Gastrocnemius medialis (tissue), 4 donors: ENCODE results near the gene CCDC174. TPM values are rescaled to one million over a fixed set of nuclear protein-coding genes. Genes with fewer than 3 reads are reported as not detected.
"Not testable (repeated sequence)": the region's sequence is repeated elsewhere in the genome, so short reads cannot be mapped to it uniquely, and the experiment has no call there.

Experiments used
- ATAC-seq, 2 donors: fragments of 150-250 bp; one replicate each; pipeline ENCODE4 v1.9.1; 2016
- DNase-seq, 2 donors: peaks; one replicate each; pipeline ENCODE4 v3.0.0-alpha.2; 2019
- H3K27ac ChIP-seq, 4 donors: fragments of 200-600 bp; sonication (generic); 1 replicate in 1 of 4; 2 replicates in 3 of 4; pipeline ENCODE4 v1.5.1; 2016 to 2018; ENCODE audit warnings: mild to moderate bottlenecking in 2 of 4, moderate library complexity in 1 of 4
- H3K27me3 ChIP-seq, 3 donors: fragments of 200-600 bp; sonication (generic) in 2 of 3; 1 replicate in 1 of 3; 2 replicates in 2 of 3; pipeline versions ENCODE4 v1.5.1 to v1.6.0; 2016 to 2019; ENCODE audit warnings: mild to moderate bottlenecking in 1 of 3, moderate library complexity in 1 of 3
- H3K36me3 ChIP-seq, 2 donors: fragments of 200-600 bp; sonication (generic) in 1 of 2; one replicate each; pipeline ENCODE4 v1.5.1; 2017 to 2018
- H3K4me1 ChIP-seq, 2 donors: fragments of 200-600 bp; sonication (generic) in 1 of 2; one replicate each; pipeline ENCODE4 v1.5.1; 2016 to 2017; ENCODE audit warnings: mild to moderate bottlenecking in 2 of 2
- H3K4me3 ChIP-seq, 4 donors: fragments of 200-600 bp; sonication (generic) in 3 of 4; 1 replicate in 1 of 4; 2 replicates in 3 of 4; pipeline ENCODE4 v1.5.1; 2016 to 2019; ENCODE audit warnings: mild to moderate bottlenecking in 2 of 4
- H3K9me3 ChIP-seq, 3 donors: fragments of 200-600 bp; sonication (generic) in 2 of 3; 1 replicate in 1 of 3; 2 replicates in 2 of 3; pipeline ENCODE4 v1.5.1; 2016 to 2019
- POLR2A ChIP-seq, 2 donors: fragments of 450-650 bp; IDR thresholded peaks; one replicate each; pipeline ENCODE4 v1.6.1; 2017; ENCODE audit warnings: antibody characterized with exemption in 2 of 2, mild to moderate bottlenecking in 2 of 2, moderate library complexity in 2 of 2
- in situ Hi-C, 4 donors: fragments of 200-750 bp; cut with MboI; loops; one replicate each; pipeline versions ENCODE4 v1.15.0 to v1.8.0; 2017; ENCODE audit warnings: low sequenced_read_pairs in 4 of 4
- intact Hi-C: fragments of 100-400 bp; cut with DNase I; formaldehyde crosslinking; loops from one replicate; pipeline ENCODE4 v1.15.1; 2023; ENCODE audit warnings: low total_unique reads
- total RNA-seq, 4 donors: library from RNA; depleted of rRNA; stranded (reverse); fragments of >200 nt; gene quantifications; one replicate each; pipeline versions ENCODE4 v1.1.0 to v1.2.3, GENCODE V29; 2016
- TF ChIP-seq, protein P1 (sequence below), 5 experiments: fragments of 450-650 bp in 3 of 5; fragments of 200-600 bp in 2 of 5; sonication (generic) in 2 of 5; IDR thresholded peaks in 4 of 5; conservative IDR thresholded peaks in 1 of 5; 1 replicate in 4 of 5; 2 replicates in 1 of 5; pipeline ENCODE4 v1.5.1; 2016 to 2019; ENCODE audit warnings: antibody characterized with exemption in 5 of 5, mild to moderate bottlenecking in 3 of 5, moderate library complexity in 3 of 5

The CCDC174 gene
- total RNA-seq, 4 donors from 2014 or later, result 11.1 to 22.2 (median 14.8) TPM

DNA sequence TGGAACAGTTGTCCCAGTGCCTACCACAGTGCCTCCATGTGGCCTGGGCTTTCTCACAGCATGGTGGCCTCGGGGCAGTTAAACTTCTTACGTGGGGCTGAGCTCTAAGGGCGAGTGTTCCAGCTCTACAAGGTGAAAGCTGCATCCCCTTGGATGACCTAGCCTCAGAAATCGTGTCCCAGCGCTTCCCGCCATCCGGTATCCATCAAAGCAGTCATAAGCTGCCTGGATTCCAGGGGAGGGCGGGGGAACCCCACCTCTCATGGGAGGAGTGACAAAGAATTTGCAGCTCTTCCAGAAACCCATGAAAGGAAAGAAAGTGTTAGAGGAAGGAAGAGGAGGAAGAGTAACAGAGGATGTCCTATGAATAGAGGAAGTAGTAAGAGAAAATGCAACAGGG lies 45.8 kb upstream of the CCDC174 start:
- intact Hi-C loops (no loop called here), in situ Hi-C loops (no loop called here)
- no peak overlapping the region for H3K4me3 ChIP-seq
- peaks cover 12 to 33% (median 19%) of the 10 kb centered on the region in 3 donors for H3K27me3 ChIP-seq
- no peak overlapping the region for H3K27ac ChIP-seq
- no peaks in the 10 kb centered on the region for H3K4me1 ChIP-seq
- H3K9me3 ChIP-seq, result no peaks in the 10 kb centered on the region
- ATAC-seq, result no peak
- no peaks in the 10 kb centered on the region for H3K36me3 ChIP-seq
- TF ChIP-seq POLR2A (IDR thresholded peaks at IDR 0.05), result no peak
- TF ChIP-seq, protein P1, sequence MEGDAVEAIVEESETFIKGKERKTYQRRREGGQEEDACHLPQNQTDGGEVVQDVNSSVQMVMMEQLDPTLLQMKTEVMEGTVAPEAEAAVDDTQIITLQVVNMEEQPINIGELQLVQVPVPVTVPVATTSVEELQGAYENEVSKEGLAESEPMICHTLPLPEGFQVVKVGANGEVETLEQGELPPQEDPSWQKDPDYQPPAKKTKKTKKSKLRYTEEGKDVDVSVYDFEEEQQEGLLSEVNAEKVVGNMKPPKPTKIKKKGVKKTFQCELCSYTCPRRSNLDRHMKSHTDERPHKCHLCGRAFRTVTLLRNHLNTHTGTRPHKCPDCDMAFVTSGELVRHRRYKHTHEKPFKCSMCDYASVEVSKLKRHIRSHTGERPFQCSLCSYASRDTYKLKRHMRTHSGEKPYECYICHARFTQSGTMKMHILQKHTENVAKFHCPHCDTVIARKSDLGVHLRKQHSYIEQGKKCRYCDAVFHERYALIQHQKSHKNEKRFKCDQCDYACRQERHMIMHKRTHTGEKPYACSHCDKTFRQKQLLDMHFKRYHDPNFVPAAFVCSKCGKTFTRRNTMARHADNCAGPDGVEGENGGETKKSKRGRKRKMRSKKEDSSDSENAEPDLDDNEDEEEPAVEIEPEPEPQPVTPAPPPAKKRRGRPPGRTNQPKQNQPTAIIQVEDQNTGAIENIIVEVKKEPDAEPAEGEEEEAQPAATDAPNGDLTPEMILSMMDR (IDR thresholded peaks at IDR 0.05 in 4 of 5, conservative IDR thresholded peaks at IDR 0.05 in 1 of 5), result no peak
- no peak for DNase-seq

DNA sequence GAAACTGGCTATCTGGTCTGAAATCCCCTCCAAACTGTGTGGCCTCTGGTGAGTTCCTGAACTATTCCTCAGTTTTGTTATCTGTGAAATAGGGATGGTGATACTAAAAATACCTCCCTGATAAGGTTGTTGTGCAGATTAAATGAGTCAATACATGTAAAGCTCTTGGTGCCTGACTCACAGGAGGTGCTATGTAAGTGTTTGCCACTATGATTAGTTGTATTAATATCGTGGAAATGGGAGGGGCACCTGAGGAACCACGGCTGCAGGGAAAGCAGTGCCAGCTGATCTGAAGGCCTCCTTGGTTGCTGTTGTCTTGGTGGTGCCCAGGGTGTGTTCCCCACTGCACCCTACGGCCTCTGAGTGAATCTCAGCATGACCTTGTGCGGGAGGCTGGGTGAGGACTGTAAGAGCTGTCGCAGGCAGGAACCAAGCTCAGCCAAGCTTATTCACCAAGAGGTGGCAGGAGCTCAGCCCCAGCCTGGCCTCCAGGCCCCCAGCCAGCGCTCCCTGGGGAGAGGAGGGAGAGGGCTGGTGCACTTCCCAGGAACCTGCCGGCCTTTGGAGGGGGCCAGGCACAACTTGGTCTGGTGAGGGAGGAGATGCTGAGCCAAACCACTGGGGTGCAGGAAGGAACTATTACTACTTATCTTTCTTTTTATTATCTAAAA lies 44.8 kb upstream of the CCDC174 start:
- Histone ChIP-seq H3K27me3 (peaks cover 8 to 22% (median 11%) of the 10 kb centered on the region in 3 donors), H3K4me3 (no peak overlapping the region), H3K36me3 (no peaks in the 10 kb centered on the region), H3K9me3 (no peaks in the 10 kb centered on the region), H3K4me1 (no peaks in the 10 kb centered on the region), H3K27ac (no peak overlapping the region)
- no peak for TF ChIP-seq POLR2A (IDR thresholded peaks at IDR 0.05)
- TF ChIP-seq, protein P1 (IDR thresholded peaks at IDR 0.05 in 4 of 5, conservative IDR thresholded peaks at IDR 0.05 in 1 of 5), result no peak
- ATAC-seq (no peak), DNase-seq (no peak)
- intact Hi-C loops (no loop called here), in situ Hi-C loops (no loop called here)

DNA sequence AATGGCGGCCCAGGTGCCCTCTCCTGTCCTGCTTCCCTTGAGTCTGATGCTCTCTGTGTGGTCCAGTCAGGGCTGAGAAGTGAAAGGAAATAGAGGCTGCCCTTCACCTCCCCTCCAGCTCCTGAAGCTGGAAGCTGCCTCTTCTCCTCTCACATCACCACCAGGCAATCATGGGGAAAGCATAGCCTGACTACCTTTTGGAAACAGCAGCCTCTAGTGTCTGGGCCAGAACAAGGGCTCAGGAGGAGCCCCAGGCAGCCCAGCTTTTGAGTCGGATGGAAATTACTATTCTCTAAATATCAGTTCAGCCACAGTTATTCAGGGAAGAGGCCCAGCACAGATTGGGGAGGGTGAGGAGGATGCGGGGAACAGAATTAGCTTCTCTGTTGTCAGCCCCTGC lies 43.3 kb upstream of the CCDC174 start:
- Histone ChIP-seq H3K4me3 (no peak overlapping the region), H3K9me3 (no peaks in the 10 kb centered on the region), H3K4me1 (no peaks in the 10 kb centered on the region), H3K27ac (no peak overlapping the region), H3K36me3 (no peaks in the 10 kb centered on the region), H3K27me3 (peaks cover 0 to 11% (median 3%) of the 10 kb centered on the region in 3 donors)
- in situ Hi-C loops (no loop called here), intact Hi-C loops (no loop called here)
- ATAC-seq (no peak), DNase-seq (no peak)
- no peak for TF ChIP-seq POLR2A (IDR thresholded peaks at IDR 0.05)
- TF ChIP-seq, protein P1 (IDR thresholded peaks at IDR 0.05 in 4 of 5, conservative IDR thresholded peaks at IDR 0.05 in 1 of 5), result no peak

DNA sequence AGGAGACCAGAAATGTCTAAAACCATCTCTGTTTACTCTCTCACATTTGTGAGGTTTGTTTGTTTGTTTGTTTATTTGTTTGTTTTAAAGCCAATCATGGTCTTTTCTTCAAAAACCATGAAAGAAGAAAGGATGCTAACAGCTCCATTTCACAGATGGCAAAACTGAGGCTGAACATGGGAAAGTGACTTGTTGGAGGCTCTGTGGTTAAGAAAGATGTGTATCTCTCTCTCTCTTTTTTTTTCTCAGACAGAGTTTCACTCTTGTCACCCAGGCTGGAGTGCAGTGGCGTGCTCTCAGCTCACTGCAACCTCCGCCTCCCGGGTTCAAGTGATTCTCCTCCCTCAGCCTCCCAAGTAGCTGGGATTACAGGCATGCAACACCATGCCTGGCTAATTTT lies 42.5 kb upstream of the CCDC174 start:
- H3K4me1 ChIP-seq, intact Hi-C loops, H3K27ac ChIP-seq, H3K36me3 ChIP-seq, DNase-seq, ATAC-seq, H3K27me3 ChIP-seq, H3K4me3 ChIP-seq, in situ Hi-C loops, H3K9me3 ChIP-seq: not testable (repeated sequence)

DNA sequence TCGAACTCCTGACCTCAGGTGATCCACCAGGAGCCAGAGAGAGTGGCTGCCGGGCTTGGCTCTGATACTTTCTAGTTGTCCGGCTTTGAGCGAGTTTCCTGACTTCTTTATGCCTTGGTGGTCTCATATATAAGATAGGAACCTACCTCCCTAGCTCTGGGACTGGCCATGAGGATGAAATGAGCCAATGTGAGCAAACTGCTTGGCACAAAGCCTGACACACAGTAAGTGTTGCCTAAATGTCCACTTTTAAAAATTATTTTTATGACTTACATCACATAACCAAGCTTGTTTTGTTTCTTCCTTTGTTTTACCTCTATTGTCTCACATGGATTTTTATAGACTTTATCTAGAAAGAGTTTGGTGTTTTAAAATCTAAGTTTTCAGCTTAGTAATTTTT lies 42.1 kb upstream of the CCDC174 start:
- TF ChIP-seq, protein P1 (IDR thresholded peaks at IDR 0.05 in 4 of 5, conservative IDR thresholded peaks at IDR 0.05 in 1 of 5), result no peak
- no peak for TF ChIP-seq POLR2A (IDR thresholded peaks at IDR 0.05)
- Histone ChIP-seq H3K27me3 (no peaks in the 10 kb centered on the region), H3K4me1 (peaks cover 7 to 11% of the 10 kb centered on the region in 2 donors), H3K27ac (no peak overlapping the region), H3K9me3 (no peaks in the 10 kb centered on the region), H3K36me3 (no peaks in the 10 kb centered on the region), H3K4me3 (no peak overlapping the region)
- ATAC-seq (no peak), DNase-seq (no peak)
- intact Hi-C loops, result no loop called here
- in situ Hi-C loops, result no loop called here
